Testis (tissue), 2 donors: Measurements from ENCODE around the gene STX1A.

Source experiments
- CTCF ChIP-seq, 3 experiments: fragments of 450-650 bp in 2 of 3; fragments of 200-600 bp in 1 of 3; sonication (generic) in 1 of 3; IDR thresholded peaks; one replicate each; pipeline ENCODE4 v1.5.1; 2016 to 2019; ENCODE audit warnings: antibody characterized with exemption in 3 of 3, mild to moderate bottlenecking in 2 of 3, moderate library complexity in 1 of 3
- POLR2A ChIP-seq: fragments of 450-650 bp; IDR thresholded peaks from one replicate; pipeline ENCODE4 v1.6.1; 2017; ENCODE audit warnings: antibody characterized with exemption, mild to moderate bottlenecking, moderate library complexity

GRCh38 chr7:73703225-73703624 lies 16.2 kb downstream of the STX1A start:
- no peak for TF ChIP-seq CTCF (IDR thresholded peaks at IDR 0.05)
- TF ChIP-seq POLR2A, result no peak
